Measurements from ENCODE around the gene FXYD4.
"Not testable (repeated sequence)": the region's sequence is repeated elsewhere in the genome, so short reads cannot be mapped to it uniquely, and the experiment has no call there.

The FXYD4 gene

DNA sequence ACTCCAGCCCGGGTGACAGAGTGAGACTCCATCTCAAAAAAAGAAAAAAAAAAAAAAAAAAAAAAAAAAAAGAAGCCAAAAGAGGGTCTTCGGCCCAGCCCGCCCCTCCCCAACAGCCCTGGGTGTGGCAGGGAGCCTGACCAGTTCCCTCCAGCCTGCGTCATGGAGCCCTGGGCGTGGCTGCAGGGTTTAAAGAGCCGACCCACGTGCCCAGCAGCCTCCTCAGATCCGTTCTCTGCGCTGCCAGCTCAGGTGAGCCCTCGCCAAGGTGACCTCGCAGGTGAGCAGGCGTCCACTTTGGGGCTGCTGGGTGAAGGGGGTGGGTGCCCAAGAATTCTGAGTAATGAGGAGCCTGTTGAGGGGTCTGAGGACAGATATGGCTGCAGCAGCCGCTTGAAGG lies at the start of gene FXYD4:
Gene FXYD4 (plus strand): TSS at position 219 of the 400 bp plus-strand sequence. CDS start 2,111 bp downstream, outside the sequence.
- H3K4me3 ChIP-seq (ENCODE audit: control insufficient read depth, low read depth, low read length) = no peak within 1 kb of the TSS
- TF ChIP-seq, protein P1, sequence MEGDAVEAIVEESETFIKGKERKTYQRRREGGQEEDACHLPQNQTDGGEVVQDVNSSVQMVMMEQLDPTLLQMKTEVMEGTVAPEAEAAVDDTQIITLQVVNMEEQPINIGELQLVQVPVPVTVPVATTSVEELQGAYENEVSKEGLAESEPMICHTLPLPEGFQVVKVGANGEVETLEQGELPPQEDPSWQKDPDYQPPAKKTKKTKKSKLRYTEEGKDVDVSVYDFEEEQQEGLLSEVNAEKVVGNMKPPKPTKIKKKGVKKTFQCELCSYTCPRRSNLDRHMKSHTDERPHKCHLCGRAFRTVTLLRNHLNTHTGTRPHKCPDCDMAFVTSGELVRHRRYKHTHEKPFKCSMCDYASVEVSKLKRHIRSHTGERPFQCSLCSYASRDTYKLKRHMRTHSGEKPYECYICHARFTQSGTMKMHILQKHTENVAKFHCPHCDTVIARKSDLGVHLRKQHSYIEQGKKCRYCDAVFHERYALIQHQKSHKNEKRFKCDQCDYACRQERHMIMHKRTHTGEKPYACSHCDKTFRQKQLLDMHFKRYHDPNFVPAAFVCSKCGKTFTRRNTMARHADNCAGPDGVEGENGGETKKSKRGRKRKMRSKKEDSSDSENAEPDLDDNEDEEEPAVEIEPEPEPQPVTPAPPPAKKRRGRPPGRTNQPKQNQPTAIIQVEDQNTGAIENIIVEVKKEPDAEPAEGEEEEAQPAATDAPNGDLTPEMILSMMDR (conservative IDR thresholded peaks at IDR 0.05; ENCODE audit: control insufficient read depth, insufficient read depth, low read depth, low read length) = no peak
- no peak for DNase-seq (ENCODE audit: low read depth)

DNA sequence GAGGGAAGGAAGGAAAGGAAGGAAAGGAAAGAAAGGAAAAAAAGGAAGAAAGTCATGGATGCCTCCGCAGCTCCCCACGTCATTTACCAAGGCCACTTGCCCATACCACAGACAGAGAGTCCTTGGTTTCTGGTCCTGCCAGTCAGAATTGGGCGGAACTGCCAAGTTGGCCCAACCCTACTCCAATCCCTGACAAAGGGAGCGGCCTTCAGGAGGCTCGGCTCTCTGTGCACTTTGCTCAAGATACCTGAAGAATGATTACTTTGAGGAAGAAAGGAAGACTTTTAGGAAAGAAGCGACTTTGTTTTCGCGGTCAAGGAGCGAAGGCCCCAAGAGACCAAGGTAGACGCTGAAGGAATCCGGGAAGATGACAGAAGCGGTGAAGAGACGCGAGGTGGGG lies 49.1 kb upstream of the FXYD4 start:
- TF ChIP-seq, protein P1 (conservative IDR thresholded peaks at IDR 0.05; ENCODE audit: control insufficient read depth, insufficient read depth, low read depth, low read length) = no peak
- no peak overlapping the region for H3K4me3 ChIP-seq (ENCODE audit: control insufficient read depth, low read depth, low read length)
- DNase-seq (ENCODE audit: low read depth) = no peak

DNA sequence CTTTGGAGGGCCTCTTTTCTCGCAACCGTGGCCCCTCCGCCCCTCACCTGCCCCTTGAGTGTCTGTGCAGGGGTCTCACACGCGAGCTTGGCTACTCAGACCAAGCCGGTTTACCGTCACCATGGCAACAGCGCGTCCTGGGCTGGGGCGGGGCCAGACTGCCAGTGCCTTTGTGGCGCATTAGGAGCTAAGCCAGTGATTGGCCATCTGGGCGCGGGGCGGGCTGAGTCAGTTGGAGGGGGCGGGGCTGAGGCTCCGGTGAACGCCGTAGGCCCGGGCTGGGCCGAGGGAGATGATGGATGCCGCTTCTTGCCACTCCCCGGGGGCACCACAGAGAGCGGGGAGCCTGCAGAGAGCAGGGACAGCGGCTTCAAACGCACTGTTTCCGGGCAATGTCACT lies 48.7 kb upstream of the FXYD4 start:
- DNase-seq (ENCODE audit: low read depth) = peak; percentile 71
- TF ChIP-seq, protein P1 (conservative IDR thresholded peaks at IDR 0.05; ENCODE audit: control insufficient read depth, insufficient read depth, low read depth, low read length) = no peak
- H3K4me3 ChIP-seq (ENCODE audit: control insufficient read depth, low read depth, low read length) = peak overlapping the region; percentile 17

DNA sequence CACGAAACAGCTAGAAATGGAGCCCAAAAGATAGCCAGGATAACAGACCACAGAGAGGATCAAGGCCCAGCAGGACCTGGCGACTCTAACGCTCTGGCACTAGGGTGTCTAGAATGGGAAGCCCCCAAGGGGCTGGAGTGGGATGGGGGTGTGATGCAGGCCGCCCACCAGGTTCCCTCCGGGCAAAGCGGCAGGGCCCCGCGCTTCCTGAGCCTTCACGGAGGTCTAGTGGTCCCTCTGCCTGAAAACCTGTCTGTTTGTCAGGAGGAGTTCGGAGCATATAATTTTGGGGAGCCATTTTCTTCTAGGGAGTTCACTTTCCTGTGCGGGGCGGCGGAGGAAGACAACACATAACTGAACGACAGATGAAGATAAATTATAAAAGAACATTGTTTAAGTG lies 48.2 kb upstream of the FXYD4 start:
- peak overlapping the region; percentile 17 for H3K4me3 ChIP-seq (ENCODE audit: control insufficient read depth, low read depth, low read length)
- TF ChIP-seq, protein P1 (conservative IDR thresholded peaks at IDR 0.05; ENCODE audit: control insufficient read depth, insufficient read depth, low read depth, low read length) = no peak
- no peak for DNase-seq (ENCODE audit: low read depth)

DNA sequence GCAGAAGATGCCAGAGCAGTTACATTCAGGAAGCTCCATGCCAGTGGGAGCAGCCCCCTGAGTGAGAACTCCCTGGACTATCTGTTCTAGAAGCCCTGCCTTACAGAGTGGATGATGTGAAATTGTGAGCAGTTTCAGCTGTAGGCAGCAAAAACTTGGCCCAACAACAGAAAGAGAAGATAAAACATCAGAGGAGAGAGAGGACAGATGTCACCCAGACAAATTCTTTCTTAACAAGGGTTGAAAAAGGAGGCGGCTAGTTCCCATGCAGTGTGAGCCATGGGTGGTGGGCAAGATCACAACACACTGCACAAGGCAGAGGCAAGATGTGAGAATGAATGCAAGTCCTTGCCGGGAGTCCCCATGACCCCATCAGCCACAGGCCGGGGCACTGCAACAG lies 46.6 kb upstream of the FXYD4 start:
- H3K4me3 ChIP-seq (ENCODE audit: control insufficient read depth, low read depth, low read length) = no peak overlapping the region
- no peak for DNase-seq (ENCODE audit: low read depth)
- TF ChIP-seq, protein P1 (conservative IDR thresholded peaks at IDR 0.05; ENCODE audit: control insufficient read depth, insufficient read depth, low read depth, low read length) = no peak

DNA sequence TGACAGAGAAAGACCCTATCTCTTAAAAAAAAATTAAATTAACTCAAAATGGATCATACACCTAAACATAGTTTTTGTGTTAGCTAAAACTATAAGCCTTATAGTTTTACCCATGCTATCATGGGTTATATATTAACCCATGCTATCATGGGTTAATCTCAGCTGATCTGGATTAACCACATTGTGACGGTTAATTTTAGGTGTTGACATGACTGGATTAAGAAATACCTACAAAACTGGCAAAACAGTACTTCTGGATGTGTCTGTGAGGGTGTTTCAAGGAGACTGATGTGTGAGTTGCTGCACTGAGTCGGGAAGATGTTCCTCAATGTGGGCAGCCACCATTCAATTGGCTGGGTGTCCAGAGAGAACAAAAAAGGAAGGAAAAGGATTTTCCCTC lies 44.3 kb upstream of the FXYD4 start:
- TF ChIP-seq, protein P1 (conservative IDR thresholded peaks at IDR 0.05; ENCODE audit: control insufficient read depth, insufficient read depth, low read depth, low read length) = no peak
- DNase-seq (ENCODE audit: low read depth) = no peak
- no peak overlapping the region for H3K4me3 ChIP-seq (ENCODE audit: control insufficient read depth, low read depth, low read length)

- H3K4me3 ChIP-seq (ENCODE audit: control insufficient read depth, low read depth, low read length) = no peak overlapping the region
- no peak for DNase-seq (ENCODE audit: low read depth)
- TF ChIP-seq, protein P1 (conservative IDR thresholded peaks at IDR 0.05; ENCODE audit: control insufficient read depth, insufficient read depth, low read depth, low read length) = no peak
These were observed 43.5 kb upstream of the FXYD4 start for GRCh38 chr10:43327986-43328385.

- not testable (repeated sequence) for H3K4me3 ChIP-seq (ENCODE audit: control insufficient read depth, low read depth, low read length); DNase-seq (ENCODE audit: low read depth)
These were observed 42.6 kb upstream of the FXYD4 start for GRCh38 chr10:43328810-43329209.

- not testable (repeated sequence) for H3K4me3 ChIP-seq (ENCODE audit: control insufficient read depth, low read depth, low read length); DNase-seq (ENCODE audit: low read depth)
These were observed 42.1 kb upstream of the FXYD4 start for GRCh38 chr10:43329246-43329885.
